IMR-90 (cell line): Measurements from ENCODE around the gene OGFOD2. TPM values are rescaled to one million over a fixed set of nuclear protein-coding genes. Genes with fewer than 3 reads are reported as not detected.

Experiments
- ATAC-seq: fragments of 200-7000 bp; cut with Tn5 transposase; 2 replicates; pipeline ENCODE4 v1.9.1; 2020; ENCODE audit warnings: low read depth, mild to moderate bottlenecking, moderate library complexity
- BruUV-seq: library from RNA; stranded (reverse); fragments of 400-500 nt; replicated peaks from 2 replicates; lab custom pipeline; 2021; lab: Mats Ljungman, UMichigan
- CTCF ChIA-PET: fragments of 300-600 bp; formaldehyde crosslinking; extraction: SDS; loops from one replicate; lab custom pipeline; 2021; ENCODE audit warnings: antibody characterized with exemption; lab: Yijun Ruan, JAX
- POLR2A ChIA-PET: fragments of 300-600 bp; sonication (Branson Sonifier 250); formaldehyde crosslinking; loops from one replicate; lab custom pipeline; 2022; ENCODE audit warnings: antibody characterized with exemption; ENCODE audit not compliant: unreplicated experiment; lab: Charles Lee
- DNase-seq: peaks from one replicate; pipeline ENCODE4 v3.0.0; 2013
- H2AFZ ChIP-seq: replicated peaks from 2 replicates; pipeline ENCODE3; 2013; ENCODE audit warnings: low read length, mild to moderate bottlenecking; ENCODE audit not compliant: poor library complexity
- H2AK5ac ChIP-seq: 2 replicates; pipeline ENCODE4 v1.6.1; 2013; ENCODE audit warnings: low read depth, low read length, inconsistent platforms
- H2AK9ac ChIP-seq: replicated peaks from 2 replicates; pipeline ENCODE3; 2013; ENCODE audit warnings: mild to moderate bottlenecking, low read depth, low read length, moderate library complexity; ENCODE audit not compliant: poor library complexity
- H2BK120ac ChIP-seq: 2 replicates; pipeline ENCODE4 v1.6.1; 2013; ENCODE audit warnings: low read depth, low read length, inconsistent platforms
- H2BK15ac ChIP-seq: 3 replicates; pipeline ENCODE4 v1.6.1; 2013; ENCODE audit warnings: low read depth, low read length, inconsistent platforms
- H2BK20ac ChIP-seq: 2 replicates; pipeline ENCODE4 v1.6.1; 2013; ENCODE audit warnings: low read depth, mild to moderate bottlenecking, inconsistent platforms, low read length, moderate library complexity
- H2BK5ac ChIP-seq: 2 replicates; pipeline ENCODE4 v1.6.1; 2013; ENCODE audit warnings: mild to moderate bottlenecking, low read depth, low read length, inconsistent platforms; ENCODE audit not compliant: poor library complexity, severe bottlenecking
- H3K14ac ChIP-seq: replicated peaks from 2 replicates; pipeline ENCODE4 v1.6.1; 2013; ENCODE audit warnings: low read depth, low read length, inconsistent platforms
- H3K18ac ChIP-seq: 2 replicates; pipeline ENCODE4 v1.6.1; 2013; ENCODE audit warnings: low read depth, low read length, control low read depth
- H3K23ac ChIP-seq: 2 replicates; pipeline ENCODE4 v1.6.1; 2013; ENCODE audit warnings: low read depth, low read length, inconsistent platforms
- H3K27ac ChIP-seq: 2 replicates; pipeline ENCODE4 v1.5.1; 2013; ENCODE audit warnings: mild to moderate bottlenecking, control low read depth, low read length; ENCODE audit not compliant: insufficient read depth
- H3K27me3 ChIP-seq: 2 replicates; pipeline ENCODE4 v1.6.1; 2013; ENCODE audit warnings: low read length; ENCODE audit not compliant: control insufficient read depth, insufficient read depth
- H3K36me3 ChIP-seq: 2 replicates; pipeline ENCODE4 v1.6.1; 2013; ENCODE audit warnings: low read length, mixed read lengths; ENCODE audit not compliant: control insufficient read depth, insufficient read depth
- H3K4ac ChIP-seq: 2 replicates; pipeline ENCODE4 v1.6.1; 2013; ENCODE audit warnings: low read depth, low read length, inconsistent platforms
- H3K4me1 ChIP-seq: 2 replicates; pipeline ENCODE4 v1.6.1; 2013; ENCODE audit warnings: low read length, mixed read lengths; ENCODE audit not compliant: control insufficient read depth, insufficient read depth
- H3K4me2 ChIP-seq: 2 replicates; pipeline ENCODE4 v1.6.1; 2013; ENCODE audit warnings: low read depth, mild to moderate bottlenecking, control low read depth, low read length, moderate library complexity
- H3K4me3 ChIP-seq: 2 replicates; pipeline ENCODE4 v1.5.1; 2013; ENCODE audit warnings: low read depth, mild to moderate bottlenecking, control low read depth, low read length, moderate library complexity; ENCODE audit not compliant: insufficient read depth
- H3K56ac ChIP-seq: 2 replicates; pipeline ENCODE4 v1.6.1; 2013; ENCODE audit warnings: low read length, inconsistent platforms; ENCODE audit not compliant: insufficient read depth; ENCODE audit errors: extremely low read depth
- H3K79me1 ChIP-seq, 2 experiments: 2 replicates each; pipeline ENCODE4 v1.6.1; 2013; ENCODE audit warnings: low read length in 2 of 2, inconsistent platforms in 1 of 2, low read depth in 1 of 2
- H3K9ac ChIP-seq: 2 replicates; pipeline ENCODE4 v1.6.1; 2013; ENCODE audit warnings: low read depth, low read length, control low read depth
- H3K9me1 ChIP-seq: 2 replicates; pipeline ENCODE4 v1.6.1; 2013; ENCODE audit warnings: low read length, inconsistent platforms; ENCODE audit not compliant: insufficient read depth
- H3K9me3 ChIP-seq: 2 replicates; pipeline ENCODE4 v1.6.1; 2013; ENCODE audit warnings: low read length; ENCODE audit not compliant: control insufficient read depth, insufficient read depth
- H4K20me1 ChIP-seq: 2 replicates; pipeline ENCODE4 v1.6.1; 2013; ENCODE audit warnings: low read length, inconsistent platforms; ENCODE audit not compliant: insufficient read depth
- H4K5ac ChIP-seq: 2 replicates; pipeline ENCODE4 v1.6.1; 2013; ENCODE audit warnings: mild to moderate bottlenecking, low read depth, low read length, control low read depth
- H4K8ac ChIP-seq, 2 experiments: 2 replicates each; pipeline ENCODE4 v1.6.1; 2013; ENCODE audit warnings: low read depth in 2 of 2, low read length in 2 of 2, control low read depth in 1 of 2, inconsistent platforms in 1 of 2
- H4K91ac ChIP-seq: 2 replicates; pipeline ENCODE4 v1.6.1; 2013; ENCODE audit warnings: low read depth, low read length, inconsistent platforms; ENCODE audit not compliant: insufficient read depth
- BHLHE40 ChIP-seq: fragments of 150-350 bp; IDR thresholded peaks from 2 replicates; pipeline ENCODE4 v1.6.1; 2016; ENCODE audit warnings: mild to moderate bottlenecking, low read depth, low read length
- CEBPB ChIP-seq: IDR thresholded peaks from 2 replicates; pipeline ENCODE4 v1.6.1; 2012; ENCODE audit warnings: low read depth, low read length, improper control_type of control experiment
- ELK1 ChIP-seq: fragments of 150-350 bp; IDR thresholded peaks from 2 replicates; pipeline ENCODE4 v1.6.1; 2016; ENCODE audit warnings: low read depth, mild to moderate bottlenecking, low read length, moderate library complexity, borderline replicate concordance
- FOS ChIP-seq: fragments of 150-350 bp; IDR thresholded peaks from 2 replicates; pipeline ENCODE4 v1.6.1; 2016; ENCODE audit warnings: low read depth, low read length
- MAFK ChIP-seq: IDR thresholded peaks from 2 replicates; pipeline ENCODE4 v1.6.1; 2012; ENCODE audit warnings: low read depth, low read length, improper control_type of control experiment
- MAZ ChIP-seq: IDR thresholded peaks from 2 replicates; pipeline ENCODE4 v1.6.1; 2012; ENCODE audit warnings: low read depth, mild to moderate bottlenecking, low read length, improper control_type of control experiment, moderate library complexity, borderline replicate concordance
- NFE2L2 ChIP-seq: fragments of 150-350 bp; IDR thresholded peaks from 2 replicates; pipeline ENCODE4 v1.6.1; 2016; ENCODE audit warnings: low read depth, mild to moderate bottlenecking, low read length
- POLR2A ChIP-seq: IDR thresholded peaks from 2 replicates; pipeline ENCODE4 v1.6.1; 2012; ENCODE audit warnings: mild to moderate bottlenecking, low read depth, low read length
- RAD21 ChIP-seq: IDR thresholded peaks from 2 replicates; pipeline ENCODE4 v1.6.1; 2012; ENCODE audit warnings: low read length, improper control_type of control experiment
- RCOR1 ChIP-seq: IDR thresholded peaks from 2 replicates; pipeline ENCODE4 v1.6.1; 2012; ENCODE audit warnings: mild to moderate bottlenecking, low read length, improper control_type of control experiment; ENCODE audit not compliant: insufficient replicate concordance
- RFX5 ChIP-seq: IDR thresholded peaks from 2 replicates; pipeline ENCODE4 v1.8.0; 2012; ENCODE audit warnings: low read depth, mild to moderate bottlenecking, low read length, moderate library complexity
- SMC3 ChIP-seq: fragments of 150-350 bp; IDR thresholded peaks from 2 replicates; pipeline ENCODE4 v1.6.1; 2016; ENCODE audit warnings: low read depth, mild to moderate bottlenecking, antibody characterized with exemption, low read length, moderate library complexity
- USF2 ChIP-seq: fragments of 150-350 bp; IDR thresholded peaks from 2 replicates; pipeline ENCODE4 v1.6.1; 2017; ENCODE audit warnings: mild to moderate bottlenecking, antibody characterized with exemption, low read length, low read depth
- WGBS, 2 experiments: methylation state at CpG; one replicate each; pipeline versions ENCODE4 v1.1.5 to v1.1.7; 2013; ENCODE audit warnings: missing lambda C conversion rate in 2 of 2; ENCODE audit not compliant: insufficient read length in 1 of 2; ENCODE audit errors: extremely low coverage in 2 of 2; 5-methylcytosine and 5-hydroxymethylcytosine counted together
- dilution Hi-C: fragments of 300-500 bp; cut with HindIII; formaldehyde crosslinking; loops from one replicate; pipeline ENCODE4 v1.14.3; 2018; ENCODE audit warnings: low sequenced_read_pairs; ENCODE audit not compliant: unreplicated experiment
- in situ Hi-C: fragments of 300-500 bp; cut with MboI; formaldehyde crosslinking; loops from 3 replicates; pipeline ENCODE4 v1.14.3; 2019; ENCODE audit warnings: low sequenced_read_pairs, inconsistent platforms, mixed read lengths
- intact Hi-C: fragments of 100-400 bp; cut with micrococcal nuclease; formaldehyde crosslinking; loops from 2 replicates; pipeline ENCODE4 v1.10.0; 2022
- polyA plus RNA-seq, 3 experiments: library from polyadenylated mRNA; depleted of rRNA; stranded (reverse); fragments of >200 nt; gene quantifications; 2 replicates each; pipeline ENCODE4 v1.2.3, GENCODE V29; 2012; ENCODE audit warnings: low replicate concordance in 1 of 3
- total RNA-seq: library from RNA; depleted of rRNA; stranded (reverse); fragments of >200 nt; gene quantifications from 2 replicates; pipeline ENCODE4 v1.2.3, GENCODE V29; 2012
- TF ChIP-seq, protein P1 (sequence below): conservative IDR thresholded peaks from 2 replicates; pipeline ENCODE4 v1.5.1; 2012; ENCODE audit warnings: mild to moderate bottlenecking, low read depth, low read length, improper control_type of control experiment

OGFOD2 gene
- total and polyA plus RNA-seq, 2 of the 4 experiments (the other 2 are of a cell fraction): 4.3 to 18.2 TPM

- Histone ChIP-seq H3K14ac (no peak overlapping the region), H4K91ac (no peak overlapping the region; the same call in 1 of the 2 replicates), H3K23ac (no peak overlapping the region), H3K18ac (no peak overlapping the region), H4K5ac (no peak overlapping the region), H4K8ac (no peak overlapping the region), H3K79me1 (peaks cover 0 to 24% of the 10 kb centered on the region in 2 experiments; a peak in 2 of 4 replicates), H2BK120ac (peak overlapping the region; percentile 16; the same call in 1 of the 2 replicates), H3K4ac (no peak overlapping the region), H3K4me2 (no peak overlapping the region), H3K27me3 (no peaks in the 10 kb centered on the region), H2BK20ac (no peak overlapping the region), H2BK15ac (no peak overlapping the region), H2AFZ (no peak overlapping the region), H3K4me3 (no peak overlapping the region), H4K20me1 (peaks cover 8% of the 10 kb centered on the region), H2AK5ac (no peak overlapping the region), H2BK5ac (no peak overlapping the region), H3K9me1 (peaks cover 20% of the 10 kb centered on the region), H3K56ac (no peak overlapping the region), H3K27ac (no peak overlapping the region), H3K9me3 (no peaks in the 10 kb centered on the region), H2AK9ac (peak overlapping the region; percentile 73), H3K9ac (no peak overlapping the region), H3K4me1 (peaks cover 14% of the 10 kb centered on the region), H3K36me3 (no peaks in the 10 kb centered on the region)
- BruUV-seq: no TSS peak
- ChIA-PET CTCF (interaction anchor here (1.0 kb wide), 1 partner anchor 156 kb away, joined by 3 read pairs; no protein-coding TSS in a partner anchor), POLR2A (no interaction called here)
- 94% methylated on average over 6 of the region's 27 CpGs; no CpG with 5 or more reads in 1 of the 2 experiments for WGBS, 2 experiments
- in situ Hi-C loops (loop anchor here (5.0 to 25.0 kb wide), 2 partner anchors 78 to 313 kb away; no protein-coding TSS in a partner anchor), intact Hi-C loops (no loop called here), dilution Hi-C loops (no loop called here)
- DNase-seq: no peak
- ATAC-seq: no peak
- TF ChIP-seq POLR2A: no peak
- no peak for TF ChIP-seq MAFK
- TF ChIP-seq BHLHE40: no peak
- no peak for TF ChIP-seq ELK1
- no peak for TF ChIP-seq RFX5
- no peak for TF ChIP-seq FOS
- TF ChIP-seq NFE2L2: no peak
- TF ChIP-seq, protein P1, sequence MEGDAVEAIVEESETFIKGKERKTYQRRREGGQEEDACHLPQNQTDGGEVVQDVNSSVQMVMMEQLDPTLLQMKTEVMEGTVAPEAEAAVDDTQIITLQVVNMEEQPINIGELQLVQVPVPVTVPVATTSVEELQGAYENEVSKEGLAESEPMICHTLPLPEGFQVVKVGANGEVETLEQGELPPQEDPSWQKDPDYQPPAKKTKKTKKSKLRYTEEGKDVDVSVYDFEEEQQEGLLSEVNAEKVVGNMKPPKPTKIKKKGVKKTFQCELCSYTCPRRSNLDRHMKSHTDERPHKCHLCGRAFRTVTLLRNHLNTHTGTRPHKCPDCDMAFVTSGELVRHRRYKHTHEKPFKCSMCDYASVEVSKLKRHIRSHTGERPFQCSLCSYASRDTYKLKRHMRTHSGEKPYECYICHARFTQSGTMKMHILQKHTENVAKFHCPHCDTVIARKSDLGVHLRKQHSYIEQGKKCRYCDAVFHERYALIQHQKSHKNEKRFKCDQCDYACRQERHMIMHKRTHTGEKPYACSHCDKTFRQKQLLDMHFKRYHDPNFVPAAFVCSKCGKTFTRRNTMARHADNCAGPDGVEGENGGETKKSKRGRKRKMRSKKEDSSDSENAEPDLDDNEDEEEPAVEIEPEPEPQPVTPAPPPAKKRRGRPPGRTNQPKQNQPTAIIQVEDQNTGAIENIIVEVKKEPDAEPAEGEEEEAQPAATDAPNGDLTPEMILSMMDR: no peak
- TF ChIP-seq CEBPB: no peak
- no peak for TF ChIP-seq RAD21
- TF ChIP-seq USF2: no peak
- no peak for TF ChIP-seq MAZ
- no peak for TF ChIP-seq SMC3
- no peak for TF ChIP-seq RCOR1
These were observed 25.0 kb upstream of the OGFOD2 start for GRCh38 chr12:122949816-122950675.
